Dendritic cell treated with granulocyte-macrophage colony-stimulating factor and Interleukin-4, amounts not matched to agents 40 ng/mL and 50 ng/mL, for 4 days (primary cell): ENCODE measurements around the gene PIGP.

Source experiments
- H3K27ac Mint-ChIP-seq: one replicate; pipeline ENCODE4 v1.8.0; 2022; ENCODE audit warnings: mild to moderate bottlenecking, mixed read lengths
- H3K27me3 Mint-ChIP-seq: one replicate; pipeline ENCODE4 v1.8.0; 2022; ENCODE audit warnings: mild to moderate bottlenecking, mixed read lengths
- H3K36me3 Mint-ChIP-seq: one replicate; pipeline ENCODE4 v1.8.0; 2022; ENCODE audit warnings: low read depth, mixed read lengths
- H3K4me1 Mint-ChIP-seq: one replicate; pipeline ENCODE4 v1.8.0; 2022; ENCODE audit warnings: low read depth, mixed read lengths
- H3K4me3 Mint-ChIP-seq: one replicate; pipeline ENCODE4 v1.8.0; 2022; ENCODE audit warnings: mild to moderate bottlenecking, moderate library complexity, mixed read lengths
- H3K9me3 Mint-ChIP-seq: one replicate; pipeline ENCODE4 v1.8.0; 2022; ENCODE audit warnings: mixed read lengths
- intact Hi-C: fragments of 100-400 bp; cut with micrococcal nuclease; formaldehyde crosslinking; loops from one replicate; pipeline ENCODE4 v1.15.0; 2022

PIGP gene

DNA sequence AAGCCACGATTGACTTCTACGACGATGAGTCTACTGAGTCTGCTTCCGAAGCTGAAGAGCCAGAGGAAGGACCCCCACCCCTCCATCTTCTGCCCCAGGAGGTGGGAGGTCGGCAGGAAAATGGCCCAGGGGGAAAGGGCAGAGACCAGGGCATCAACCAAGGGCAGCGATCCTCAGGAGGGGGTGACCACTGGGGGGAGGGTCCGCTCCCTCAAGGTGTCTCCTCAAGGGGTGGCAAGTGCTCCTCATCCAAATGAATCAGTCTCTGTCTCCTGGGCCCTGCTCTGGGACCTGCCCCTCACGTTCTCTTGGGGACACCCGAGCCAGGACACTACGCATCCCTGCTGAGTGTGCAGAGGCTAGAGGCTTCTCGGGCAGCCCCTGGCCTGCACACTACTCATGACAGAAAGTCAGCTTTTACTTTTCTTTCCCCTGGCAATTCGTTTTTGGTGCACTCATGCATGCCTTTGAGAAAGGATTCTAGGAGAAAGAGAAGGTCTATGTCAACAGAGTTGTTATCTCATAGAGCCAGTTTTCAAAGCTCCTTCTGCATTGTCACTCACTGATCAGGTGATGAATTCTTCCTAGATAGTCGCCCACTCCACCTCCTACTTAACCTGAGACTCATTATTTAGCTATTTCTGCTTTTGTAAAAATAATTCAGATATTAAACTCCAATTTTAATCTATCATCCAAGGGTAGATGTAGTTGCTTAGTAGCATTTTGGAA is 54.8 kb downstream of the PIGP start:
- Mint-ChIP-seq H3K4me3 (no peak overlapping the region), H3K4me1 (no peaks in the 10 kb centered on the region), H3K27me3 (peaks cover 2% of the 10 kb centered on the region), H3K36me3 (no peaks in the 10 kb centered on the region), H3K27ac (no peak overlapping the region), H3K9me3 (no peaks in the 10 kb centered on the region)
- intact Hi-C loops: no loop called here
